Neural cell (in vitro differentiated cells): Measurements from ENCODE around the gene ZNF324. TPM values are rescaled to one million over a fixed set of nuclear protein-coding genes. Genes with fewer than 3 reads are reported as not detected.

ENCODE experiments used
- H2AFZ ChIP-seq: fragments of 200-600, 300-800 bp; sonication (generic), shearing (Covaris generic); 2 replicates; pipeline ENCODE4 v1.6.0; 2014; ENCODE audit warnings: low read depth, mild to moderate bottlenecking, antibody characterized with exemption, low read length, moderate library complexity
- H3F3A ChIP-seq: fragments of 200-600 bp; shearing (Covaris generic); 2 replicates; pipeline ENCODE4 v1.6.1; 2016; ENCODE audit warnings: mild to moderate bottlenecking, moderate library complexity, mixed read lengths, antibody characterized with exemption, low read length; ENCODE audit not compliant: insufficient read depth, poor library complexity, severe bottlenecking
- H3K27ac ChIP-seq: fragments of 200-600, 300-800 bp; sonication (generic), shearing (Covaris generic); 2 replicates; pipeline ENCODE4 v1.5.1; 2014; ENCODE audit warnings: mild to moderate bottlenecking, low read length, moderate library complexity
- H3K27me3 ChIP-seq: fragments of 300-800, 200-600 bp; sonication (generic), shearing (Covaris generic); 2 replicates; pipeline ENCODE4 v1.6.0; 2014; ENCODE audit warnings: mild to moderate bottlenecking, low read depth, low read length, moderate library complexity; ENCODE audit not compliant: insufficient read depth
- H3K36me3 ChIP-seq: fragments of 300-800, 200-600 bp; sonication (generic), shearing (Covaris generic); 2 replicates; pipeline ENCODE4 v1.5.1; 2014; ENCODE audit warnings: mild to moderate bottlenecking, antibody characterized with exemption, low read length, moderate library complexity; ENCODE audit not compliant: insufficient read depth
- H3K4me2 ChIP-seq: fragments of 300-800, 200-600 bp; sonication (generic), shearing (Covaris generic); 2 replicates; pipeline ENCODE4 v1.6.0; 2014; ENCODE audit warnings: mild to moderate bottlenecking, low read length
- H3K4me3 ChIP-seq: fragments of 300-800, 200-600 bp; sonication (generic), shearing (Covaris generic); 2 replicates; pipeline ENCODE4 v1.5.1; 2014; ENCODE audit warnings: mild to moderate bottlenecking, low read length, moderate library complexity
- H3K79me2 ChIP-seq: fragments of 200-600 bp; shearing (Covaris generic); replicated peaks from 2 replicates; pipeline ENCODE4 v1.6.0; 2014; ENCODE audit warnings: mild to moderate bottlenecking, low read length, moderate library complexity; ENCODE audit not compliant: insufficient read depth
- H3K9ac ChIP-seq: fragments of 300-800, 200-600 bp; sonication (generic), shearing (Covaris generic); 2 replicates; pipeline ENCODE4 v1.6.1; 2016; ENCODE audit warnings: mild to moderate bottlenecking, low read length, mixed read lengths
- H3K9me2 ChIP-seq: fragments of 200-600 bp; shearing (Covaris generic); 2 replicates; pipeline ENCODE4 v1.6.1; 2016; ENCODE audit warnings: mild to moderate bottlenecking, low read length, mixed read lengths; ENCODE audit not compliant: insufficient read depth
- H3K9me3 ChIP-seq: fragments of 200-600, 300-800 bp; sonication (generic), shearing (Covaris generic); 2 replicates; pipeline ENCODE4 v1.6.1; 2016; ENCODE audit warnings: mild to moderate bottlenecking, mixed run types, low read length, moderate library complexity, mixed read lengths
- H4K20me1 ChIP-seq: fragments of 200-600 bp; shearing (Covaris generic); 2 replicates; pipeline ENCODE4 v1.6.1; 2016; ENCODE audit warnings: mild to moderate bottlenecking, mixed run types; ENCODE audit not compliant: insufficient read depth
- EP300 ChIP-seq: fragments of 450-650 bp; conservative IDR thresholded peaks from 2 replicates; pipeline ENCODE4 v1.6.1; 2014; ENCODE audit warnings: antibody characterized with exemption, mild to moderate bottlenecking, moderate library complexity; ENCODE audit not compliant: poor library complexity, severe bottlenecking
- EZH2 ChIP-seq: fragments of 200-600, 300-800 bp; shearing (Covaris generic), sonication (generic); IDR thresholded peaks from 2 replicates; pipeline ENCODE4 v1.6.1; 2014; ENCODE audit warnings: antibody characterized with exemption, low read length, borderline replicate concordance, mild to moderate bottlenecking; ENCODE audit not compliant: insufficient read depth, poor library complexity, severe bottlenecking
- MXI1 ChIP-seq: fragments of 450-650 bp; conservative IDR thresholded peaks from 2 replicates; pipeline ENCODE4 v1.6.1; 2014; ENCODE audit warnings: antibody characterized with exemption, mild to moderate bottlenecking; ENCODE audit not compliant: poor library complexity, severe bottlenecking
- POLR2AphosphoS5 ChIP-seq: IDR thresholded peaks from 2 replicates; pipeline ENCODE4 v1.6.1; 2012
- RAD21 ChIP-seq: fragments of 450-650 bp; conservative IDR thresholded peaks from 2 replicates; pipeline ENCODE4 v1.6.1; 2014; ENCODE audit warnings: antibody characterized with exemption, mild to moderate bottlenecking, moderate library complexity
- SMC3 ChIP-seq: fragments of 450-650 bp; conservative IDR thresholded peaks from 2 replicates; pipeline ENCODE4 v1.6.1; 2014; ENCODE audit warnings: antibody characterized with exemption, mild to moderate bottlenecking, moderate library complexity; ENCODE audit not compliant: poor library complexity
- TAF1 ChIP-seq: IDR thresholded peaks from 2 replicates; pipeline ENCODE4 v1.6.1; 2012; ENCODE audit warnings: low read depth
- polyA plus RNA-seq: library from polyadenylated mRNA; depleted of rRNA; stranded (reverse); fragments of >200 nt; gene quantifications from 2 replicates; pipeline ENCODE4 v1.2.3, GENCODE V29; 2014
- TF ChIP-seq, protein P1 (sequence below): fragments of 450-650 bp; IDR thresholded peaks from 2 replicates; pipeline ENCODE4 v1.5.1; 2014; ENCODE audit warnings: antibody characterized with exemption, mild to moderate bottlenecking, moderate library complexity; ENCODE audit not compliant: poor library complexity, severe bottlenecking
- TF ChIP-seq, protein P2 (sequence below): IDR thresholded peaks from 2 replicates; pipeline ENCODE4 v1.6.1; 2012; ENCODE audit warnings: borderline replicate concordance

ZNF324 gene
- polyA plus RNA-seq, 1 donor from 2014 or later: 12.5 TPM

DNA sequence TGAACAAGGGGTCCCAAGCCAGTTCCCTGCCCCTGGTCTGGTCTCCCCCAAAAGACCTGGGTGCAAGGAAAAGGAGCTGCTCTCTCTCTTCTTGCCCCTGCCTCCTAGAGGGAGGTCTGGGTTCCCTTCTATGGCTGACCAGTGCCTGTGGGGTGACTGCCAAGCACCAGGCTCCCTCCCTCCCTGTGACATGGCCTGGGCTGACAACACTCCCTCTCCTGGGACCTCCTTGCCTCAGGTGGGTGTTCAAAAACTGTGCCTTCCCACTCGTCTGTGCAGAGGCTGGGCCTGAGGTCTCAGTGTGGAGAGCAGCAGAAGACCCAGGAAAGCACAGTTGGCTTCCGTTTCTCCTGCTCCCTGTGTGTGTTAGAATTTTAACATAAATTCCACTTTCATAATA, 14.0 kb downstream of the ZNF324 start:
- no peak overlapping the region for H3K4me3 ChIP-seq
- no peaks in the 10 kb centered on the region for H3K9me2 ChIP-seq
- H3K9ac ChIP-seq: no peak overlapping the region
- H3K9me3 ChIP-seq: no peaks in the 10 kb centered on the region
- no peaks in the 10 kb centered on the region for H3K36me3 ChIP-seq
- no peak overlapping the region for H2AFZ ChIP-seq
- H3K27me3 ChIP-seq: no peaks in the 10 kb centered on the region
- H3K27ac ChIP-seq: no peak overlapping the region
- no peaks in the 10 kb centered on the region for H3K79me2 ChIP-seq
- H3K4me2 ChIP-seq: no peak overlapping the region
- H4K20me1 ChIP-seq: no peaks in the 10 kb centered on the region
- TF ChIP-seq, protein P1, sequence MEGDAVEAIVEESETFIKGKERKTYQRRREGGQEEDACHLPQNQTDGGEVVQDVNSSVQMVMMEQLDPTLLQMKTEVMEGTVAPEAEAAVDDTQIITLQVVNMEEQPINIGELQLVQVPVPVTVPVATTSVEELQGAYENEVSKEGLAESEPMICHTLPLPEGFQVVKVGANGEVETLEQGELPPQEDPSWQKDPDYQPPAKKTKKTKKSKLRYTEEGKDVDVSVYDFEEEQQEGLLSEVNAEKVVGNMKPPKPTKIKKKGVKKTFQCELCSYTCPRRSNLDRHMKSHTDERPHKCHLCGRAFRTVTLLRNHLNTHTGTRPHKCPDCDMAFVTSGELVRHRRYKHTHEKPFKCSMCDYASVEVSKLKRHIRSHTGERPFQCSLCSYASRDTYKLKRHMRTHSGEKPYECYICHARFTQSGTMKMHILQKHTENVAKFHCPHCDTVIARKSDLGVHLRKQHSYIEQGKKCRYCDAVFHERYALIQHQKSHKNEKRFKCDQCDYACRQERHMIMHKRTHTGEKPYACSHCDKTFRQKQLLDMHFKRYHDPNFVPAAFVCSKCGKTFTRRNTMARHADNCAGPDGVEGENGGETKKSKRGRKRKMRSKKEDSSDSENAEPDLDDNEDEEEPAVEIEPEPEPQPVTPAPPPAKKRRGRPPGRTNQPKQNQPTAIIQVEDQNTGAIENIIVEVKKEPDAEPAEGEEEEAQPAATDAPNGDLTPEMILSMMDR: no peak
- TF ChIP-seq MXI1 (no peak), TAF1 (no peak), EZH2 (no peak), RAD21 (no peak), EP300 (no peak), POLR2AphosphoS5 (no peak)
- TF ChIP-seq, protein P2, sequence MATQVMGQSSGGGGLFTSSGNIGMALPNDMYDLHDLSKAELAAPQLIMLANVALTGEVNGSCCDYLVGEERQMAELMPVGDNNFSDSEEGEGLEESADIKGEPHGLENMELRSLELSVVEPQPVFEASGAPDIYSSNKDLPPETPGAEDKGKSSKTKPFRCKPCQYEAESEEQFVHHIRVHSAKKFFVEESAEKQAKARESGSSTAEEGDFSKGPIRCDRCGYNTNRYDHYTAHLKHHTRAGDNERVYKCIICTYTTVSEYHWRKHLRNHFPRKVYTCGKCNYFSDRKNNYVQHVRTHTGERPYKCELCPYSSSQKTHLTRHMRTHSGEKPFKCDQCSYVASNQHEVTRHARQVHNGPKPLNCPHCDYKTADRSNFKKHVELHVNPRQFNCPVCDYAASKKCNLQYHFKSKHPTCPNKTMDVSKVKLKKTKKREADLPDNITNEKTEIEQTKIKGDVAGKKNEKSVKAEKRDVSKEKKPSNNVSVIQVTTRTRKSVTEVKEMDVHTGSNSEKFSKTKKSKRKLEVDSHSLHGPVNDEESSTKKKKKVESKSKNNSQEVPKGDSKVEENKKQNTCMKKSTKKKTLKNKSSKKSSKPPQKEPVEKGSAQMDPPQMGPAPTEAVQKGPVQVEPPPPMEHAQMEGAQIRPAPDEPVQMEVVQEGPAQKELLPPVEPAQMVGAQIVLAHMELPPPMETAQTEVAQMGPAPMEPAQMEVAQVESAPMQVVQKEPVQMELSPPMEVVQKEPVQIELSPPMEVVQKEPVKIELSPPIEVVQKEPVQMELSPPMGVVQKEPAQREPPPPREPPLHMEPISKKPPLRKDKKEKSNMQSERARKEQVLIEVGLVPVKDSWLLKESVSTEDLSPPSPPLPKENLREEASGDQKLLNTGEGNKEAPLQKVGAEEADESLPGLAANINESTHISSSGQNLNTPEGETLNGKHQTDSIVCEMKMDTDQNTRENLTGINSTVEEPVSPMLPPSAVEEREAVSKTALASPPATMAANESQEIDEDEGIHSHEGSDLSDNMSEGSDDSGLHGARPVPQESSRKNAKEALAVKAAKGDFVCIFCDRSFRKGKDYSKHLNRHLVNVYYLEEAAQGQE: no peak
- no peaks in the 10 kb centered on the region for H3F3A ChIP-seq

DNA sequence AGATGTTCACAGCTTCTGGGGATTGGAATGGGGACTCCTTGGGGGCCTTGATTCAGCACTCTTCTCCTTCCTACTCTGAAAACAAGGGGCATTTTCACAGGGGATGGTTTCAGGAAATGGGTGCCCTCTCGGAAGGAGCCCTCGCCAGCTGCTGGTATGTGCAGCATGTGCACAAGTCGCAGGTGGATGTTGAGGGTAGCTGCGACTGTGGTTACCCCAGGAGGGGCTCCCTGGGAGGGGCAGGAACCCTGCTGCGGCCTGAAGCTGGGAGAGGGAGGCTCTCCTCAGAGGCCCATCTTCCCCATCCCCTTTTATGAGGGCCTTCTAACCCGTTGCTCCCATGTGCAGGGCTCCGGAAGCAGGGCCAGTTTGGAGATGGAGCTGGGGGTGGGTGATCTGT, 15.5 kb downstream of the ZNF324 start:
- Histone ChIP-seq H3K4me2 (no peak overlapping the region), H3K9me3 (no peaks in the 10 kb centered on the region), H4K20me1 (no peaks in the 10 kb centered on the region), H2AFZ (no peak overlapping the region), H3K27me3 (no peaks in the 10 kb centered on the region), H3K36me3 (no peaks in the 10 kb centered on the region), H3F3A (no peaks in the 10 kb centered on the region), H3K79me2 (no peaks in the 10 kb centered on the region), H3K4me3 (no peak overlapping the region), H3K9me2 (no peaks in the 10 kb centered on the region), H3K27ac (no peak overlapping the region), H3K9ac (no peak overlapping the region)
- no peak for TF ChIP-seq EP300
- TF ChIP-seq SMC3: no peak
- TF ChIP-seq MXI1: no peak
- no peak for TF ChIP-seq RAD21
- TF ChIP-seq, protein P2: no peak
- TF ChIP-seq TAF1: no peak
- TF ChIP-seq POLR2AphosphoS5: no peak
- TF ChIP-seq, protein P1: no peak
- no peak for TF ChIP-seq EZH2
